GM18520 (cell line): Measurements from ENCODE around the gene SUGCT.
"Not testable (repeated sequence)": the region's sequence is repeated elsewhere in the genome, so short reads cannot be mapped to it uniquely, and the experiment has no call there.

Experiments
- ATAC-seq: cut with Tn5 transposase; IDR thresholded peaks from one replicate; pipeline ENCODE4 v1.9.1; 2021; ENCODE audit not compliant: unreplicated experiment

The SUGCT gene

GRCh38 chr7:40604601-40605438 lies 470.0 kb downstream of the SUGCT start:
- peak; percentile 72 for ATAC-seq

GRCh38 chr7:40608321-40609075 lies 473.7 kb downstream of the SUGCT start:
- no peak for ATAC-seq

GRCh38 chr7:40610461-40610860 lies 475.7 kb downstream of the SUGCT start:
- no peak for ATAC-seq

GRCh38 chr7:40611095-40611871 lies 476.5 kb downstream of the SUGCT start:
- ATAC-seq: no peak

GRCh38 chr7:40612298-40612697 lies 477.5 kb downstream of the SUGCT start:
- ATAC-seq: no peak

- ATAC-seq: no peak
These were observed 484.8 kb downstream of the SUGCT start for GRCh38 chr7:40619647-40620046.

- no peak for ATAC-seq
These were observed 486.8 kb downstream of the SUGCT start for GRCh38 chr7:40621592-40621998.

GRCh38 chr7:40622941-40623501 lies 488.2 kb downstream of the SUGCT start:
- ATAC-seq: no peak

GRCh38 chr7:40623863-40624262 lies 489.1 kb downstream of the SUGCT start:
- no peak for ATAC-seq

GRCh38 chr7:40627361-40627760 lies 492.6 kb downstream of the SUGCT start:
- ATAC-seq: not testable (repeated sequence)

GRCh38 chr7:40629891-40630290 lies 495.1 kb downstream of the SUGCT start:
- ATAC-seq: no peak

GRCh38 chr7:40634118-40634517 lies 499.3 kb downstream of the SUGCT start:
- no peak for ATAC-seq

GRCh38 chr7:40638545-40639320 lies 503.9 kb downstream of the SUGCT start:
- ATAC-seq: no peak

- no peak for ATAC-seq
These were observed 505.8 kb downstream of the SUGCT start for GRCh38 chr7:40640566-40640965.

- no peak for ATAC-seq
These were observed 506.9 kb downstream of the SUGCT start for GRCh38 chr7:40641701-40642100.

- ATAC-seq: no peak
These were observed 508.9 kb downstream of the SUGCT start for GRCh38 chr7:40643664-40644063.

- ATAC-seq: no peak
These were observed 509.8 kb downstream of the SUGCT start for GRCh38 chr7:40644454-40645188.

GRCh38 chr7:40645197-40645596 lies 510.4 kb downstream of the SUGCT start:
- no peak for ATAC-seq

GRCh38 chr7:40646717-40647116 lies 511.9 kb downstream of the SUGCT start:
- ATAC-seq: no peak

GRCh38 chr7:40647719-40648118 lies 512.9 kb downstream of the SUGCT start:
- ATAC-seq: no peak
